GM23338 (cell line): ENCODE data around the gene MYLK2. TPM values are rescaled to one million over a fixed set of nuclear protein-coding genes. Genes with fewer than 3 reads are reported as not detected.

ENCODE experiments used
- ATAC-seq: fragments of 200-7000 bp; cut with Tn5 transposase; 3 replicates; pipeline ENCODE4 v1.9.1; 2020
- DNase-seq: peaks from one replicate; pipeline ENCODE4 v3.0.0-alpha.2; 2015; ENCODE audit warnings: low spot score
- H2AFZ ChIP-seq: fragments of 200-600 bp; sonication (generic); 2 replicates; pipeline ENCODE4 v1.8.0; 2016; ENCODE audit warnings: antibody characterized with exemption, mild to moderate bottlenecking, moderate library complexity
- H3F3A ChIP-seq: fragments of 200-600 bp; sonication (generic); replicated peaks from 2 replicates; pipeline ENCODE4 v1.8.0; 2017; ENCODE audit warnings: antibody characterized with exemption, mixed run types, low read depth
- H3K27ac ChIP-seq: fragments of 200-600 bp; sonication (generic); 2 replicates; pipeline ENCODE4 v1.6.1; 2016; ENCODE audit warnings: low read depth
- H3K27me3 ChIP-seq: fragments of 200-600 bp; sonication (generic); 2 replicates; pipeline ENCODE4 v1.8.0; 2016; ENCODE audit warnings: mild to moderate bottlenecking, mixed run types, moderate library complexity; ENCODE audit not compliant: insufficient read depth
- H3K36me3 ChIP-seq: fragments of 200-600 bp; sonication (generic); 2 replicates; pipeline ENCODE4 v1.8.0; 2016; ENCODE audit warnings: mild to moderate bottlenecking; ENCODE audit not compliant: insufficient read depth
- H3K4me1 ChIP-seq: fragments of 200-600 bp; sonication (generic); 2 replicates; pipeline ENCODE4 v1.8.0; 2016; ENCODE audit warnings: mild to moderate bottlenecking, moderate library complexity; ENCODE audit not compliant: insufficient read depth
- H3K4me2 ChIP-seq: fragments of 200-600 bp; sonication (generic); 2 replicates; pipeline ENCODE4 v1.7.1; 2017; ENCODE audit warnings: mixed run types
- H3K4me3 ChIP-seq: fragments of 200-600 bp; sonication (generic); 2 replicates; pipeline ENCODE4 v1.6.1; 2016; ENCODE audit warnings: mixed run types
- H3K79me2 ChIP-seq: fragments of 200-600 bp; sonication (generic); replicated peaks from 2 replicates; pipeline ENCODE4 v1.8.0; 2017; ENCODE audit warnings: mild to moderate bottlenecking; ENCODE audit not compliant: insufficient read depth
- H3K9me2 ChIP-seq: fragments of 200-600 bp; sonication (generic); 2 replicates; pipeline ENCODE4 v1.8.0; 2017; ENCODE audit not compliant: insufficient read depth
- H4K20me1 ChIP-seq: fragments of 200-600 bp; sonication (generic); replicated peaks from 2 replicates; pipeline ENCODE4 v1.8.0; 2017; ENCODE audit warnings: mild to moderate bottlenecking; ENCODE audit not compliant: insufficient read depth
- H3K27ac Mint-ChIP-seq: 2 replicates; pipeline ENCODE4 v1.8.0; 2020; ENCODE audit warnings: inconsistent platforms, mild to moderate bottlenecking, moderate library complexity, mixed read lengths
- H3K27me3 Mint-ChIP-seq: 3 replicates; pipeline ENCODE4 v1.8.0; 2022; ENCODE audit warnings: low read depth, mild to moderate bottlenecking, moderate library complexity, mixed read lengths, inconsistent platforms; ENCODE audit not compliant: insufficient read depth, poor library complexity
- H3K36me3 Mint-ChIP-seq: 3 replicates; pipeline ENCODE4 v1.8.0; 2021; ENCODE audit warnings: low read depth, mild to moderate bottlenecking, inconsistent platforms, moderate library complexity, mixed read lengths
- H3K4me1 Mint-ChIP-seq: 3 replicates; pipeline ENCODE4 v1.8.0; 2020; ENCODE audit warnings: mild to moderate bottlenecking, inconsistent platforms, mixed read lengths
- H3K4me3 Mint-ChIP-seq: 3 replicates; pipeline ENCODE4 v1.8.0; 2021; ENCODE audit warnings: moderate library complexity, mild to moderate bottlenecking, inconsistent platforms, mixed read lengths
- H3K9me3 Mint-ChIP-seq: 3 replicates; pipeline ENCODE4 v1.8.0; 2020; ENCODE audit warnings: moderate library complexity, mild to moderate bottlenecking, inconsistent platforms, mixed read lengths
- CTCF ChIP-seq, 2 experiments: fragments of 200-600 bp in 1 of 2; sonication (generic) in 1 of 2; conservative IDR thresholded peaks; 2 replicates each; pipeline versions ENCODE4 v1.5.1 to v1.6.1; 2016 to 2017; ENCODE audit warnings: antibody characterized with exemption in 2 of 2, low read depth in 2 of 2, mild to moderate bottlenecking in 2 of 2, moderate library complexity in 1 of 2
- ETS1 ChIP-seq: IDR thresholded peaks from 2 replicates; pipeline ENCODE4 v1.6.1; 2016; ENCODE audit warnings: antibody characterized with exemption
- NANOG ChIP-seq: IDR thresholded peaks from 2 replicates; pipeline ENCODE4 v1.6.1; 2016; ENCODE audit warnings: antibody characterized with exemption, borderline replicate concordance
- STAT1 ChIP-seq: IDR thresholded peaks from one replicate; pipeline ENCODE4 v1.6.1; 2016; ENCODE audit warnings: antibody characterized with exemption; ENCODE audit not compliant: unreplicated experiment
- ZNF331 ChIP-seq: fragments of 250-450 bp; sonication (Bioruptor Pico); IDR thresholded peaks from 2 replicates; pipeline ENCODE4 v1.5.0; 2020; ENCODE audit warnings: low read depth, mild to moderate bottlenecking, moderate library complexity
- ZNF462 ChIP-seq: fragments of 250-450 bp; sonication (Bioruptor Pico); IDR thresholded peaks from 2 replicates; pipeline ENCODE4 v1.5.0; 2020; ENCODE audit warnings: mild to moderate bottlenecking, moderate library complexity
- polyA plus RNA-seq: library from polyadenylated mRNA; unstranded; fragments of >200 nt; fragmentation: Nextera tagmentation; extraction: Ambion mirVana; gene quantifications from 2 replicates; pipeline ENCODE4 v1.2.1, GENCODE V29; 2016
- total RNA-seq: library from RNA; depleted of rRNA; stranded (reverse); fragments of >200 nt; shearing (Covaris generic); gene quantifications from 2 replicates; pipeline ENCODE4 v1.2.3, GENCODE V29; 2014

The MYLK2 gene
- total and polyA plus RNA-seq, 2 experiments from 2014 or later = 0.21 to 0.28 TPM

- no peak for TF ChIP-seq ZNF462 (CRISPR knock-in tag)
- no peak for TF ChIP-seq CTCF (conservative IDR thresholded peaks at IDR 0.05; ENCODE audit: low read depth in 2 of 2)
- no peak for TF ChIP-seq STAT1
- no peak for TF ChIP-seq NANOG
Observed at GRCh38 chr20:31862506-31862905, 43.4 kb downstream of the MYLK2 start (continued).

- no peak overlapping the region for H2AFZ ChIP-seq
- Mint-ChIP-seq H3K36me3 (no peaks in the 10 kb centered on the region; the same call in 2 of the 3 replicates), H3K9me3 (peaks cover 42% of the 10 kb centered on the region; the same call in 2 of the 3 replicates), H3K27ac (no peak overlapping the region), H3K27me3 (peaks cover 34% of the 10 kb centered on the region), H3K4me1 (peaks cover 11% of the 10 kb centered on the region; the same call in 2 of the 3 replicates), H3K4me3 (no peak overlapping the region)
- H3K36me3 ChIP-seq = no peaks in the 10 kb centered on the region
- DNase-seq (no peak), ATAC-seq (no peak)
- no peaks in the 10 kb centered on the region; the same call in none of the 2 replicates for H4K20me1 ChIP-seq
- peaks cover 21% of the 10 kb centered on the region; the same call in 1 of the 2 replicates for H3K4me1 ChIP-seq
- no peaks in the 10 kb centered on the region for H3K9me2 ChIP-seq
- H3K4me3 ChIP-seq = no peak overlapping the region
- peaks cover 55% of the 10 kb centered on the region for H3K27me3 ChIP-seq
- H3K79me2 ChIP-seq = no peaks in the 10 kb centered on the region
- no peak overlapping the region for H3K27ac ChIP-seq
- peaks cover 26% of the 10 kb centered on the region for H3F3A ChIP-seq
- no peak for TF ChIP-seq STAT1
- TF ChIP-seq ETS1 = no peak
- no peak for TF ChIP-seq ZNF331 (CRISPR knock-in tag)
- TF ChIP-seq CTCF (conservative IDR thresholded peaks at IDR 0.05; ENCODE audit: low read depth in 2 of 2) = no peak
- no peak overlapping the region for H3K4me2 ChIP-seq
Observed at GRCh38 chr20:31863296-31864085, 44.3 kb downstream of the MYLK2 start.
